Kasumi-1 (cell line): ENCODE results near the gene SLC23A2.

Experiments used
- DNase-seq, 2 experiments: peaks; one replicate each; lab custom pipeline; 2025; lab: John Stamatoyannopoulos, UW

The SLC23A2 gene

GRCh38 chr20:4813863-4814695, 187.2 kb downstream of the SLC23A2 start:
- DNase-seq: peak; percentile 82 to 87

DNA sequence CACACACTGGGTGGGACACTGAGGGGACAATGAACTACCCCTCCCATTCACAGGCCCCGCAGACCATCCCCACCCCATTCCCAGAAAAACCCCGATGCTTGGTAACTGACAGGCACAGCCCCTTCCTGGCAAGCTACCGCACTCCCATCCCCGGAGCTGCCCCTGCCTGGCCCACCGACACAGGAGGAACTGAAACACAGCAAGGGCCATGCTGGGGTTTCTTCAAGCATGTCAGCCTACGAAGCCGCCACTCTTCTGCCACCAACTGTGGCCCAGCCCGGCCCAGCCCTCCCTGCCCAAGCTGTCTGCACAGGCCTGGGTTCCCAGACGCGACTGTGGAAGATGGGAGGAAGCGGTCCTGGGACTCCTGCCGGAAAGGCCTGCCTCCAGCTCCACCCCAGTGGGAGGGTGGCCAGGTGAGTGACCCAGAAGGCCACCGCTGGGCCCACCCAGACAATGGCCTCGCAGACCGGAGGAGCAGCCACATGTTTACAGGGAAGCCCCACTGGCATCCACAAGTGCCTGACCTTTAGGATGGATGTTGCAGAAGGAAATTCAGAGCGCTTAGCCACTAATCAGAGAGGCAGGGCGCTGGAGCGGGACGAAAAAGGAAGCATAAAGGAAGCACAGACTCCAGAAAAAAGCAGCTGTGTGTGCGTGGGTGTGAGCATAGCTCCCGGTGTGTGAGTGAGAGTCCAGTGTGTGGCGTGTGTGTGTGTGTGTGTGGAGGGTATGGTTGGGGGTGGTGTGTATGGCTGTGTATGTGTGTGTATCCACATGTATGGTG, 188.0 kb downstream of the SLC23A2 start:
- DNase-seq: peak; percentile 25 to 42

DNA sequence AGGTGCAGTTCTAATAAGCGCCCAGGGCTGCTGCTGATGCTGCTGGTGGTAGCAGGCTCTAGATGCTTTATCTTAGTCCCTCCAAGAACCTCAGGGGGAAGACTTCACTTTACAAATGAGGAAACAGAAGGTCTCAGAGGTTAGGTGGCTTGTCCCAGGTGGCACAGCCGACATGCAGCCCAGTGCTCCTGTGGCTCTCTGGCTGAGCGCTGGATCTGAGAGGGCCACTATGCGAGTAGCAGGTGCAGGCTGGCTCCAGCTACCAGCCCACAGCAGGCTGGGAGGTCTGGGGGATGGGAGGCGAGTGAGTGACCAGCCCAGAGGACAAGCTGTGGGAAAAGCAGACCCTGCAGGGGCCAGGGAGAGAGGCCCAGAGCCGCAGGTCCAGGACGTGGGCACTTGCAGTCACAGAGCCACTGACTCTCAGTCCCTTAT, 188.7 kb downstream of the SLC23A2 start:
- DNase-seq: peak in 1 of 2 experiments; percentile 15

DNA sequence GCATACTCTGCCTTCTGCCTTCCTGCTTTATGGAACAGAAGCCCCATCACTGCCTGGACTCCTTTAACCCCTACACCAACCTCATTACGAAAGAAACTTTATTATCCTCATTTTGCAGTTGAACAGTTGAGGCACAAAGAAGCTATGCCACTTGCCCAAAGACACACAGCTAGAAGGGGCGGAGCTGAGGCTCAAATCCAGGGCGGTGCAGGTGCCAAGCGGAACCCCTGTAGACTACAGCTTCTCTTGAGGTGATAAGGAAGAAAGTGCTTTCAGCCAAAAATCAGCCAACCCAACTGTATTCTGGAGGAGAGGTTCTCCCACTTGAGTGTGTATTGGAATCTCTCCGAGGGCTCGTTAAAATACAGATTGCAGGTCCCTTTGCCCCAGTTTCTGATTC, 189.1 kb downstream of the SLC23A2 start:
- no peak for DNase-seq

DNA sequence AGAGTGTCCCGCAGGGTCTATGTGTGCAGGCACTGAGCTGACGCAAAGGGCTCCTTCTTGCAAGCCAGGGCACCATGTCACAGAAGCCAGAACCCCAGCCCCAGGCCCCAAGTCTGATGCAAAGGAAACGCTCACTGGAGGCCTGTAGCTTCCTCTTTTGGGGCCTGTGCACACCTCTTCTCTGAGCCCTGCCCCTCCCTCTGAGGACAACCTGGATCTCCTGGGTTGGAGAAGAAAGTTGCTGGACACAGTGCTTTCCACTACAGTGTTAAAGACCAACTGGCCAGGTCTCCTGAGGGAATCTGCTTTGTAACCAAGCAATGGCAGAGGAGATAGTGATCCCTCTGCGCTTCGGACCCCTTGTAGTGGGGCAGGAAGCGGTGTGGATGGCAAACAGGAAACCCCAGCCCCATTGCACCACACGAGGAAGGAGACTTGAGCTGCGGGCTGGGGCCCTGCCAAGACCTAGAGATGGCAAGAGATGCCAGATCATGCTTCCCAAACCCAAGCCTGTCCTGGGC, 189.6 kb downstream of the SLC23A2 start:
- peak; percentile 91 to 94 for DNase-seq

DNA sequence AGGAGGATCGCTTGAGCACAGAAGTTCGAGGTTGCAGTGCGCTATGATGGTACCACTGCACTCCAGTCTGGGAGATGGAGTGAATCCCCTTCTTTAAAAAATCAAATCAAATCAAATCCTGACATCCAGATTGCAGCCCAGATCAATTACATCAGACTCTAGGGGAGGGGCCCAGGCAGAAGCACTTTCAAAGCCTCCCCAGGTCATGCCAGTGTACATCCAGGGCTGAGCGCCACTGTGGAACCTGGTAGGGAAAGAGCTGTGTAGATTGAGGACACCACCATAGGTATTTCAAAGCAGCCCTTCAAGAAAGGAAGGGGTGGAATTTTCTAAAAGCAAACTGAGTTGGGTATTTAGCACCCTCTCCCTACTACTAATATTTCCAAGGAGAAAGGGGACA, 190.1 kb downstream of the SLC23A2 start:
- DNase-seq: no peak

GRCh38 chr20:4810426-4811019, 190.8 kb downstream of the SLC23A2 start:
- no peak for DNase-seq

- DNase-seq: no peak
Observed at GRCh38 chr20:4809707-4810106, 191.6 kb downstream of the SLC23A2 start.

GRCh38 chr20:4808872-4809271, 192.4 kb downstream of the SLC23A2 start:
- no peak for DNase-seq

DNA sequence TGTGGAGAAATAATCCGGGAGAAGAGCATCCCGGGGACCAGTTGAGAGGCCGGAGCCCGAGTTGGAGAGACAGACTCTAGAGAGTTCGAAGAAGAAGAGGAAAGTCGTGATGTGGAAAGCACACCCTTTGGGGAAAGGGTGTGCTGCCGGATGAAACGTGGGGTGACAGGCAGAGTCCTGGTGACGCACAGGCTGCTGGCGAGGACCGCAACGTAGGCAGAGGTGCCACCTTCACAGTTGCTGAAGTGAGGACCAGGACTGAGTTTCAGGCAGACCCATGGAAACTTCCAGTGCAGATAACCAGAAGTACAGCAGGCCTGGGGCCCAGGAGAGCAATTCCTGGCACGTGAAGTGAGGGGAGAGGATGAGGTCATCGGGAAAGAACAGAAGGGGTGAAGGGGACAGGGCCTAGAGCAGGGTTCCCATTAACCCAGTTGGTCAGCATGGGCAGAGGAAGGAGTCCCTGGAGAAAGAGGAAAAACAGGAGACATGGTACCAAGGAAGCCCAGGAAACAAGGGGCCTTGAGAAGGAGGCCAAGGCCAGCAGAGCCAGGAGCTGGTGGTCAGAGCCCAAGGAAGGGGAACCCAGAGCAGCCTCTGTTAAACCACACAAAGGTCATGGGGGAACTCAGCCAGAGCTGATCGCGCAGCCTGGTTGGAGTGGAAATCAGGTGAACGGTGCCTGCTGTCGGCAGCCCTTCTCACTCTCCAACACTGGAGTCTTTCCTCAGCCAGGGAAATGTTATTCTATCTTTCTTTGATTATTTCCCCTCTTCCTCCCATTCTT, 195.5 kb downstream of the SLC23A2 start:
- DNase-seq: no peak

DNA sequence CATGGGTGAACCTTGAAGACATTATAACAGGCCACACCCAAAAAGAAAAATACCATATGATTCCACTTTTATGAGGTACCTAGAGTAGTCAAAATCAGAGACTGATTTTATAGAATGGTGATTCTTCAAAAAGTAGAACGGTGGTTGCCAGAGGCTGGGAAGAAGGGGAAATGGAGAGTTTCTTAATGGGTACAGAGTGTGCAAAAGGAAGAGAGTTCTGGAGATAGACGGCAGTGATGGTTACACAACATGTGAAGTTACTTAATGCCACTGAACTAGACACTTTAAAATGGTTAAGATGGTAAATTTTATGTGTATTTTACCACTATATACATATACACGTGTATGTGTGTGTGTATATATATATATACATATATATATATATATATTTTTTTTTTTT, 198.8 kb downstream of the SLC23A2 start:
- peak; percentile 9 to 43 for DNase-seq
